Activated CD8-positive, alpha-beta memory T cell treated with anti-CD3 and anti-CD28 coated beads for 36 hours (primary cell): ENCODE measurements around the gene MCMBP. TPM values are rescaled to one million over a fixed set of nuclear protein-coding genes. Genes with fewer than 3 reads are reported as not detected.
"Not testable (repeated sequence)": the region's sequence is repeated elsewhere in the genome, so short reads cannot be mapped to it uniquely, and the experiment has no call there.

Source experiments
- CTCF ChIA-PET: fragments of 350-600 bp; sonication (Branson Sonifier 250); formaldehyde crosslinking; loops from one replicate; lab custom pipeline; 2021; ENCODE audit warnings: antibody characterized with exemption; lab: Charles Lee
- POLR2A ChIA-PET: fragments of 350-600 bp; sonication (Branson Sonifier 250); formaldehyde crosslinking; loops from one replicate; lab custom pipeline; 2021; ENCODE audit warnings: antibody characterized with exemption; lab: Charles Lee
- total RNA-seq, 2 experiments: library from RNA; stranded (reverse); gene quantifications; one replicate each; pipeline ENCODE4 v1.2.3, GENCODE V29; 2021

The MCMBP gene
- total RNA-seq, 2 experiments from 2014 or later: 129 to 131 TPM

GRCh38 chr10:119803264-119803663 lies 69.4 kb downstream of the MCMBP start:
- POLR2A ChIA-PET: no interaction called here
- CTCF ChIA-PET: interaction anchor here (1.6 kb wide), 1 partner anchor 53 kb away, joined by 3 read pairs; no protein-coding TSS in a partner anchor

GRCh38 chr10:119801998-119802538 lies 70.6 kb downstream of the MCMBP start:
- ChIA-PET CTCF (no interaction called here), POLR2A (no interaction called here)

DNA sequence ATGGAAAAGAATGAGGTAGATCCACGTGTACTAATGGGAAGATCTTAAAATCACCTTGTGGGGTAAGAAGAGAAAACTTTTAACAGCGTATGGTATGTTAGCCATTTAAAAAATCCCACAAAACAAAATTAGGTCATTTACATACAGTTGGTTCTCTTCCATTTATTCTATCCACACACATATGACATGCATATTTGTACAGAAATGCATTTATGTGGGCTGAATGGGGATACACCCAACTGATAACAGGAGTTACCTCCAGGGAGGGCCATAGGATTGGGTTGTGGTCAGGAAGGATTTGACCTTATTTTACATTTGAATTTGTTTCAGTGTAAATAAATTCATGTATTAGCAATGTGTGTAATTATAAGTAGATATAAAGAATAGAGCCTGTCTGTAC lies 71.5 kb downstream of the MCMBP start:
- ChIA-PET CTCF (no interaction called here), POLR2A (no interaction called here)

GRCh38 chr10:119796039-119796438 lies 76.6 kb downstream of the MCMBP start:
- CTCF ChIA-PET: no interaction called here
- POLR2A ChIA-PET: no interaction called here

DNA sequence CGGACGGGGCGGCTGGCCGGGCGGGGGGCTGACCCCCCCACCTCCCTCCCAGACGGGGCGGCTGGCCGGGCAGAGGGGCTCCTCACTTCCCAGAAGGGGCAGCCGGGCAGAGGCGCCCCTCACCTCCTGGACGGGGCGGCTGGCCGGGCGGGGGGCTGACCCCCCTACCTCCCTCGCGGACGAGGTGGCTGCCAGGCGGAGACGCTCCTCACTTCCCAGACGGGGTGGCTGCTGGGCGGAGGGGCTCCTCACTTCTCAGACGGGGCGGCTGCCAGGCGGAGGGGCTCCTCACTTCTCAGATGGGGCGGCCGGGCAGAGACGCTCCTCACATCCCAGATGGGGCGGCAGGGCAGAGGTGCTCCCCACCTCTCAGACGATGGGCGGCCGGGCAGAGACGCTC lies 77.5 kb downstream of the MCMBP start:
- POLR2A ChIA-PET, CTCF ChIA-PET: not testable (repeated sequence)

GRCh38 chr10:119786117-119786769 lies 86.4 kb downstream of the MCMBP start:
- POLR2A ChIA-PET: no interaction called here
- CTCF ChIA-PET: no interaction called here

DNA sequence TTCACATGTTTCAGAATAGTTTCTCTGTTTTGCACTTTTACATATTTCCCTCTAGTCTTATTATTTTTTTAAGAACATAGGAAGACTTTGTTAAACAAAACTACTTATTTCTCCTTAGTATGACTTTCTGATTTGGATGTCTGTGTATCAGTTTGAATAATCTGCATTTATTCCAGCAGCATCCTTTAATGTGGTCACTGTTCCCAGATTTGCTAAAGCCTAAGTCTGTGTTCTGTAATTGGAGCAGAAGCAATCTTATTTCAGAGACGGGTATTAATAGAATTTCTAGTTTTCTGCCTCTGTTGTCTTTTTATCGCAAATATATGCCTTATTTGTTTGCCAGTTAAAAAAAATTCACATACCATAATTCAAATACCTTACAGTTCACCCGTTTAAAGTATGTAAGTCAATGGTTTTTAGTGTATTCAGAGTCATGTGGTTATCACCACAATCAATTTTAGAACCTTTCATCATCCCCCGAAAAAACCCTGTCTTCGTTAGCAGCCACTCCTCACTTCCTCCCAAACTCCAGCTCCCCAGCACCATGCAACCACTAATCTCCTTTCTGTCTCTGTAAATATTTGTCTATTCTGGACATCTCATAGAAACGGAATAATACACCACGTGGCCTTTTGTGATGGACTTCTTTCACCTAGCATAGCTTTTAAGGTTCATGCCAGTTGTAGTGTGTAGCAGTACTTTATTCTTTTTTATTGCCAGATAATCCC lies 88.1 kb downstream of the MCMBP start:
- ChIA-PET POLR2A (no interaction called here), CTCF (interaction anchor here (0.7 kb wide), 1 partner anchor 138 kb away, joined by 3 read pairs; no protein-coding TSS in a partner anchor)

GRCh38 chr10:119783665-119784027 lies 89.0 kb downstream of the MCMBP start:
- CTCF ChIA-PET: no interaction called here
- POLR2A ChIA-PET: no interaction called here

DNA sequence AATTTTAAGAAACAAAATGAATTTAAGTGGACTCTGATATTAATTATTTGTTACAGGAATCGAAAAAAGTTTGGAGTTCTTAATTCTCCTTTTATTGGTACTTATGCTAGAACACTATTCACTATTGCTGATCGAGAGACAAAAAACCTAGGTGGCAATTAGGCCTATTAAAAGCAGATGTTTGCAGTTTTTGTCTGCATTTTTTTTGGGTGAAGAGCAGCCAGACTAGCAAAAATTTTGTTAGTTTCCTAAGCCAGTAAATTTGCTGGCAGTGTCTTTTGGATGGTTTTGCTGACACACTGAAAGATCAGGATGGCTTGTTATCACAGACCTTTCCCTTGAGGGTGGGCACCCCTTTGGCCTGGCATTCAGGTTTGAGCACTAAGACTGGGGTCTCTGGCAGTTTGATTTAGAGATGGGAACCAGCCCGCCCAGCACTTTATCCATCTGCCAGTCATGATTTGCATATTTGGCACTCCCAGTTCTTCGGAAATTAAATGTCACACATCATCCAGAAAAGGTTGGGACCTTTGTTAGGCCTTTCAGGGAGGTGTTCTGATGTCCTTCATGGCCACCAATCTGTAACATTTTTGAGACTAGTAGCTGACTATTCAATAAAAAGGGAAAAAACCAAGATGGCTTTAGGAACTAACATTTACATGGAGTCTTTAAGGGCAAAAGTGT lies 89.5 kb downstream of the MCMBP start:
- POLR2A ChIA-PET: no interaction called here
- CTCF ChIA-PET: no interaction called here

GRCh38 chr10:119781498-119781897 lies 91.1 kb downstream of the MCMBP start:
- CTCF ChIA-PET: no interaction called here
- POLR2A ChIA-PET: no interaction called here

DNA sequence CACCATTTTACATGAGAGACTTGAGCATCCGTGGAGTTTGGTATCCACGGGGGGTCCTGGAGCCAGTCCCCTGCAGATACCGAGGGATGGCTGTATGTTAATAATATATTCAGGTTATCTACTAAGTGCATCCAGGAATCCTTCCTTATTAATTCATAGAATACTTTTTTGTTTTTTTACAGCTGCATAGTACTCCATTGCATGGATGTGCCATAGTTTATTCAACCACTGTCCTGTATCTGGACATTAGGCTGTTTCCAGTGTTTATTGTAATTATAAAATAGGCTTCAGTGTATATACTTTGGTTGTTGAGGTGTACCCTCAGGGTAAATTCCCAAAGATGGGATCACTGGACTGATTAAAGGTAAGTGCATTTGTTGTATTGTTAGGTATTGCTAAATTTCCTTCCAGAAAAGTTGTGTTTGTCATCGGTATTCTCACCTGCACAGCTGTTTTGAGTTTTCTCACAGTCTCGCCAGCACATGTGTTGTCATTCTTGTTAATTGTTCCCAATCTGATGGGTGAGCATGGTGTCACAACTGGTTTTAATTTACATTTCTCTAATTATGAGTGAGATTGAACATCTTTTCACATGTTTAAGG lies 91.7 kb downstream of the MCMBP start:
- ChIA-PET POLR2A (no interaction called here), CTCF (no interaction called here)

Other genes with a start within 250 kb of the MCMBP start
- 10 to 100 TPM; 14.9 to 16.4 TPM for gene BAG3, start 221.5 kb downstream of the MCMBP start, total RNA-seq
- 10 to 100 TPM; 22.7 to 23.1 TPM for gene INPP5F, start 146.8 kb downstream of the MCMBP start, total RNA-seq
- gene SEC23IP, start 19.9 kb upstream of the MCMBP start, total RNA-seq: 10 to 100 TPM; 77.5 to 80.4 TPM